Spleen (tissue), 7 donors: ENCODE data around the gene SCN2A.

ENCODE experiments used
- CTCF ChIP-seq, 11 experiments: fragments of 200-600 bp in 7 of 11; fragments of 450-650 bp in 4 of 11; sonication (generic) in 4 of 11; IDR thresholded peaks in 8 of 11; conservative IDR thresholded peaks in 3 of 11; 1 replicate in 7 of 11; 2 replicates in 4 of 11; pipeline versions ENCODE4 v1.4.0 to v1.8.0; 2016 to 2021; ENCODE audit warnings: antibody characterized with exemption in 11 of 11, inconsistent platforms in 4 of 11, mild to moderate bottlenecking in 1 of 11
- POLR2A ChIP-seq, 3 donors: fragments of 450-650 bp; IDR thresholded peaks; one replicate each; pipeline ENCODE4 v1.5.1; 2017; ENCODE audit warnings: antibody characterized with exemption in 3 of 3, mild to moderate bottlenecking in 1 of 3
- donor health status: DM: no; HTN: no; CAD: no; lungs with moderate emphysema.
- donor health status: DM: no; HTN: no; CAD: no.
- donor health status: DM: no; HTN: no; CAD: no.

- TF ChIP-seq POLR2A (IDR thresholded peaks at IDR 0.05) (no peak), CTCF (IDR thresholded peaks at IDR 0.05 in 8 of 11, conservative IDR thresholded peaks at IDR 0.05 in 3 of 11) (no peak)
These were observed 109.2 kb downstream of the SCN2A start for GRCh38 chr2:165348441-165348840.
